T47D (cell line): ENCODE results near the gene PPP1R36.

Experiments
- DNase-seq, 2 experiments: peaks; one replicate each; pipeline versions ENCODE4 v3.0.0 to v3.0.0-alpha.2; 2011 to 2012; ENCODE audit warnings: low read depth in 1 of 2, low spot score in 1 of 2
- JUND ChIP-seq: IDR thresholded peaks from 2 replicates; pipeline ENCODE4 v1.6.1; 2012; ENCODE audit warnings: low read depth
- in situ Hi-C: cut with HindIII; loops from 2 replicates; pipeline ENCODE4 v1.10.0; 2016; ENCODE audit warnings: low sequenced_read_pairs, low pct_unique_long_range_greater_than_20kb

PPP1R36 gene

GRCh38 chr14:64549791-64550620, at the start of gene PPP1R36:
PPP1R36 (plus strand) TSS chr14:64549961; CDS start chr14:64549998, 37 bp downstream.
- in situ Hi-C loops = no loop called here
- no peak for DNase-seq
- TF ChIP-seq JUND = no peak

GRCh38 chr14:64500088-64500487, 49.7 kb upstream of the PPP1R36 start:
- DNase-seq = no peak

GRCh38 chr14:64501411-64502171, 48.2 kb upstream of the PPP1R36 start:
- TF ChIP-seq JUND = no peak
- peak in 1 of 2 experiments; percentile 61 for DNase-seq
- in situ Hi-C loops = no loop called here

More at GRCh38 chr14:64500088-64500487, 49.7 kb upstream of the PPP1R36 start:
- TF ChIP-seq JUND = no peak
- in situ Hi-C loops = no loop called here

GRCh38 chr14:64502456-64502855, 47.3 kb upstream of the PPP1R36 start:
- DNase-seq = no peak
- in situ Hi-C loops = no loop called here
- TF ChIP-seq JUND = no peak

GRCh38 chr14:64502887-64503433, 46.8 kb upstream of the PPP1R36 start:
- in situ Hi-C loops = no loop called here
- TF ChIP-seq JUND = no peak
- peak in 1 of 2 experiments; percentile 52 for DNase-seq

GRCh38 chr14:64503434-64504309, 46.1 kb upstream of the PPP1R36 start, which contains the start of gene ZBTB25:
ZBTB25 (minus strand) TSS chr14:64503838; CDS start chr14:64490533, 13,305 bp downstream.
- TF ChIP-seq JUND = no peak
- in situ Hi-C loops = no loop called here
- peak; percentile 84 to 97 for DNase-seq

GRCh38 chr14:64504310-64504896, 45.4 kb upstream of the PPP1R36 start, which contains the start of gene ZBTB1:
ZBTB1 (plus strand) TSS chr14:64504770; CDS start chr14:64521505, 16,735 bp downstream.
- peak; percentile 66 to 86 for DNase-seq
- in situ Hi-C loops = no loop called here
- TF ChIP-seq JUND = no peak

GRCh38 chr14:64504897-64505794, 44.6 kb upstream of the PPP1R36 start:
- DNase-seq = peak; percentile 71 to 94
- in situ Hi-C loops = no loop called here
- no peak for TF ChIP-seq JUND

- no peak for DNase-seq
- in situ Hi-C loops = no loop called here
- no peak for TF ChIP-seq JUND
Observed at GRCh38 chr14:64506721-64507120, 43.0 kb upstream of the PPP1R36 start.

GRCh38 chr14:64507376-64508156, 42.2 kb upstream of the PPP1R36 start:
- in situ Hi-C loops = no loop called here
- no peak for TF ChIP-seq JUND
- DNase-seq = no peak
